GM10266 (cell line): ENCODE measurements around the gene SCAND1.
"Not testable (repeated sequence)": the region's sequence is repeated elsewhere in the genome, so short reads cannot be mapped to it uniquely, and the experiment has no call there.

Experiments
- DNase-seq: peaks from one replicate; pipeline ENCODE4 v3.0.0; 2012; ENCODE audit errors: extremely low spot score
- CTCF ChIP-seq: IDR thresholded peaks from 2 replicates; pipeline ENCODE4 v1.5.1; 2012; ENCODE audit warnings: mild to moderate bottlenecking, low read depth; ENCODE audit not compliant: control insufficient read depth, insufficient read depth; ENCODE audit errors: missing control alignments

The SCAND1 gene

DNA sequence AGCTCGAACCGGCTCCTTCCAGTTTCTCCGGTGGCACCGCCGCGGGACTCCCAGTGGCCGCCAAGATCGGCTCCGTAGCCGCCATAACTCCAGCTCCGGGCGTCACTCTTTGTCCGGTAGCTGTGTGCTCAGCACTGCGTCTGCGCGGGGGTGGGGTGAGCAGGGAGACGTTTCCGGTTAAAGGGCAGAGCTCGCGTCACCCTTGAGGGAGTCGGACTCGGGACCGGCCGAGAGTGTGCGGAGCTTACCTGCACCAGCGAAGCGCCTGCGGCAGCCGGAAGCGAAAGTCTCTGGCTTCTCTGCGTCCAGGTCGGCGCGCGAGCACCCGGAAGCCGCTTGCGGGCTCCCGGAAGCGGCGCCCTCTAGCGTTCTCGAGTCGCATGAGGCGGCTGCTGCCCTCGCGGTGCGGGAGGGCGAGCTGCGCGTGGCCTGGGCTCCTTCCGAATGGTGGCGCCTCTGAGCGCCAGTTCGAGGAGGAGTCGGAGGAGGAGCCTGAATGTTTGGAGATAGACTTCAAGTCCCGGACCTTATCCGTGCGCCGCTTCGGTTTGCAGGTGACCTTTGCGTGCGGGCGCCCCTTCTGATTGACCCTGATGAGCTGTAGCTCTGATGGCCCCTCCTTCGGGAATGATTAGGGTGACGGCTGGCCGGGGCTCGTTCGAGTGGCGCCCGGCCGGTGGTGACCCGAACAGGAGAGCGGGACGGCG lies at the start of gene SCAND1:
TSS of gene SCAND1 (minus strand) at position 303 of the 707 bp plus-strand sequence. CDS start at position 85, 218 bp downstream.
- peak; percentile 100 for TF ChIP-seq CTCF
- peak; percentile 93 for DNase-seq

DNA sequence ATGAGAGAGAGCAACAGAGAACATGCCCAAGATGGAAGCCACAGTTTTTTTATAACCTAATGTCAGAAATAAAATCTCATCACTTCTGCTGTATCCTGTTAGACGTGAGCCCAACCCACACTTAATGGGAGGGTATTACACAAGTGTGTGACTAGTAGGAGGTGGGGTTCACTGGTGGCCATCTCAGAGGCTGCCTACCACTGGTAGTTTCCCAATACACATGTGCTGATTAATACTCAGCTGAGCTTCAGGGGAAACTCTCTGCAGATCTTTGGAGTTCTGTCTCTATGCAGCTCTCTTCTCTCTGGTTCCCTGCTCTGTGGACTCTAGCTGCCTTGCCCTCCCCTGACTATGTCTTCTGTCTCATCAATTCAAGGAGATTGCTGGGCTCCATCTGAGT lies 49.7 kb upstream of the SCAND1 start:
- no peak for DNase-seq
- no peak for TF ChIP-seq CTCF

- no peak for DNase-seq
- TF ChIP-seq CTCF, result no peak
Observed at GRCh38 chr20:36002855-36003254, 48.6 kb upstream of the SCAND1 start.

DNA sequence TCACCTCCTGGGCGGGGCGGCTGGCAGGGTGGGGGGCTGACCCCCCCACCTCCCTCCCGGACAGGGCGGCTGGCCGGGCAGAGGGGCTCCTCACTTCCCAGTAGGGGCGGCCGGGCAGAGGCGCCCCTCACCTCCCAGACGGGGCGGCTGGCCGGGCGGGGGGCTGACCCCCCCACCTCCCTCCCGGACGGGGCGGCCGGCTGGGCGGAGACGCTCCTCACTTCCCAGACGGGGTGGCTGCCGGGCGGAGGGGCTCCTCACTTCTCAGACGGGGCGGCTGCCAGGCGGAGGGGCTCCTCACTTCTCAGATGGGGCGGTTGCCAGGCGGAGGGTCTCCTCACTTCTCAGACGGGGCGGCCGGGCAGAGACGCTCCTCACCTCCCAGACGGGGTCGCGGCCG lies 47.0 kb upstream of the SCAND1 start:
- not testable (repeated sequence) for DNase-seq

DNA sequence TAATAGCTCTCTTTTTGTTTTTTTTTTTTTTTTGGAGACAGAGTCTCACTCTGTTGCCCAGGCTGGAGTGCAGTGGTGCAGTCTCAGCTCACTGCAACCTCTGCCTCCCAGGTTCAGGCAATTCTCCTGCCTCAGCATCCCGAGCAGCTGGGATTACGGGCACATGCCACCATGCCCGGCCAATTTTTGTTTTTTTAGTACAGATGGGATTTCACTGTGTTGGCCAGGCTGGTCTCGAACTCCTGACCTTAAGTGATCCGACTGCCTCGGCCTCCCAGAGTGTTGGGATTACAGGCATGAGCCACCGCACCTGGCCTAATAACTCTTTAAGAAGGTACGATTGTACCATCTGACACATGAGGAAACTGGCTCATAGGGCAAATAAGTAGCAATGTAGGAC lies 42.2 kb upstream of the SCAND1 start:
- DNase-seq, result not testable (repeated sequence)

DNA sequence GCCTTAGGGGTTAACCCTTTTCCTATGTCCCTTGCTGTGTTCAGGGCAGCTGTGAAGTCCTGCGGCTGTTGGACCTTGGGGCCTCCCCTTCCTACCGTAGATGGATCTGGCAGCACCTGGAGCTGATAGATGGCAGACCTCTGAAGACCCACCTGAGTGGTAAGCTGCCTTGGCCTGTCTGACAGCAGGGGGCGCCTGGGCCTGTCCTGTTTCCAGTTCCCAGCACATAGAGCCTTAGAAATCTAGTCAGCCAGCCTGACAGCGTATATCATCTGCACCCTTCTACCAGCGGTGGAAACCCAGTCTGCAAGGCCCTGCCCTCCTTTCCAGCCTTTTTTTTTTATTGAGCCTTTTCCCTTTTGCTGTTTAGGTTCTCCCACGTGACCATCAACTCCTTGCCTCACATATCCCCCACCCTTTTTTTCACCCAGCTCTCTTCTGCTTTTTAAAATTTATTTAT lies 40.7 kb upstream of the SCAND1 start:
- peak; percentile 92 for TF ChIP-seq CTCF
- peak; percentile 81 for DNase-seq

- peak; percentile 81 for TF ChIP-seq CTCF
- DNase-seq, result peak; percentile 81
Observed at GRCh38 chr20:35992713-35993335, 38.5 kb upstream of the SCAND1 start.

DNA sequence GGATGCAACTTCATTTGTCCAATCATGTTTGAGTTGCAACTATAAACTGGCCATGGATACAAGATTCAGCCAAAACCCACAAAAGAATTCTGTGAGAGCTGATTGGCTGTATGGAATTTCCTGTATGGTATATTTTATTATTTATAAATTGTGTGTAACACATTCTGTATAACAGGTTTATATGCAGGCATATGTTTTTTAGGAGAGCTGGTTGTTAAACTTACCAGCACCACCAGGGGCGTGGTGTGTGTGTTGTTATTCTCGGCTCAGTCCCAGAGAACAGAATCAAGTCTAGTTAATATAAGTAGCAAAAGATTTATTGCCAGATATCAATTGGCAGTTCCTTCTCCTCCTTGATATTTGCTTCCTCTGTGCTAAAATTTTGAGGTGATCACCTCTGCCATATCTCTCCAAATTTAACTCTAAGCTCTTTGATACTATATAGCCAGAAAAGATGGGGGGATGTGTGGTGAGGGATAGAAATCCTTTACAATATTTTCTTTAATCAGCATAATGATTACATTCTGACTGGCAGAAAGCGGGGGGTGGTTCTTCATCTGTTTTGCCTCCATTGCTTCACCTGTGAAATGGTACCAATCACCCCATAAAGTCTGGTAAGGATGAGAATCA lies 37.0 kb upstream of the SCAND1 start:
- no peak for TF ChIP-seq CTCF
- peak; percentile 34 for DNase-seq
